ENCODE data around the gene SMG9.

Gene SMG9

DNA sequence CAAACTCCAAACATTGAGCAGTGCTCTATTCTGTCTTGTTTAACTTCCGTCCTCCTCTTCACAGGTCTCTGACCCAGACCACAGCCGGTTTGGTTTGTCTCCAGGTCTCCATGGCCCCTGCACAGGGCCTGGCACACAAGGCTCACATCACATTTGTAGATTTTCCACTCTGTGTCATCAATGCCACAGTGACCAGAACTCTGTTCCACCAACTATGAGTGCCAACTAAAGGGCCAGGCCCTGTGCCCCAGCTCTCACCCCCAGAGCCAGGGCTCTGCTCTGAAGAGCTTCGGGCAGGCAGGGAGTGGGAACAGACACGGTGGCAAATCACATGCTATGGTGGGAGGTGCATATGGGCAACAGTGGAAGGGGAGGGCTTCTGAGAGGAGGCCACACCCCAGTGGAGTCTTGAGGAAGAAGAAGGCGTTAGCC, 16.0 kb downstream of the SMG9 start:
- Histone ChIP-seq H3K27me3 (ENCODE audit: control insufficient read depth, insufficient read depth, low read length) (no peaks in the 10 kb centered on the region), H3K27ac (ENCODE audit: low read depth, low read length) (no peak overlapping the region), H3K36me3 (ENCODE audit: control insufficient read depth, insufficient read depth, low read length) (peaks cover 78% of the 10 kb centered on the region), H3K9ac (ENCODE audit: low read depth, low read length) (no peak overlapping the region), H3K4me1 (ENCODE audit: control insufficient read depth, insufficient read depth, low read length) (0 out of 2 replicates have a peak, but pooled peaks cover 4% of the 10 kb centered on the region), H3K4me3 (ENCODE audit: low read depth, low read length) (no peak overlapping the region), H3K9me3 (ENCODE audit: control insufficient read depth, insufficient read depth, low read length) (no peaks in the 10 kb centered on the region)

DNA sequence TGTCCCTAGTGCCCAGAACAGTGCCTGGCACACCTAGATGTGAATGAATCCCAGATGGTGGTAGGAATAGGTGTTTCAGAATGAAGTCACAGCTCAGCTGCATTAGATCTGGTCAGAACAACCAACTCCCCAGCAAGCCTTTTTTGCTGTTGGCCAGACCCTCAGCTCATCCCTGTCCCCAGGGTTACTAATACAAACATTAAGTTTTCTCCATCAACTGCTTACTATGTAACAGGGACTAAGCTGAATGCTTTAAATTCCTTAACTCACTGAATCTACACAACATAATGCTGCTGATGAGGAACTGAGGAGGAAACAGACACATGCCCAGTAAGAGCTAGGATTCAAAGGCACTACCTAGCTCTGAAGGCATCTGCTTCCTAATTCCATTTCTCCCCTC, 18.8 kb downstream of the SMG9 start:
- H3K9ac ChIP-seq (ENCODE audit: low read depth, low read length): no peak overlapping the region
- no peak overlapping the region for H3K27ac ChIP-seq (ENCODE audit: low read depth, low read length)
- H3K9me3 ChIP-seq (ENCODE audit: control insufficient read depth, insufficient read depth, low read length): no peaks in the 10 kb centered on the region
- H3K4me1 ChIP-seq (ENCODE audit: control insufficient read depth, insufficient read depth, low read length): 0 out of 2 replicates have a peak, but pooled peaks cover 4% of the 10 kb centered on the region
- no peak overlapping the region for H3K4me3 ChIP-seq (ENCODE audit: low read depth, low read length)
- H3K27me3 ChIP-seq (ENCODE audit: control insufficient read depth, insufficient read depth, low read length): no peaks in the 10 kb centered on the region
- H3K36me3 ChIP-seq (ENCODE audit: control insufficient read depth, insufficient read depth, low read length): peaks cover 81% of the 10 kb centered on the region

DNA sequence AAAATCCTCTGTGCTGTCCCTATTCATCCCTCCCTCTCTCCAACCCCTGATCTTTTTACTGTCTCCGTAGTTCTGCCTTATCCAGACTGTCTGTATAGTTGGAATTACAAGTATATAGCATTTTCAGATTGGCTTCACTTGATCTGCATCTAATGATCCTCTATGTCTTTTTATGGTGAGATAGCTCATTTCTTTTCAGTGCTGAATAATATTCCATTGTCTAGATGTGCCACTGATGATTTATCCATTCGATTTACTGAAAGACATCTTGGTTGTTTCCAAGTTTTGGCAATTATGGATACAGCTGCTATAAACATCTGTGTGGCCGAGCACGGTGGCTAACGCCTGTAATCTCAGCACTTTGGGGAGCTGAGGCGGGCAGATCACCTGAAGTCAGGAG, 19.7 kb downstream of the SMG9 start:
- Histone ChIP-seq H3K27ac (ENCODE audit: low read depth, low read length) (no peak overlapping the region), H3K9ac (ENCODE audit: low read depth, low read length) (no peak overlapping the region), H3K27me3 (ENCODE audit: control insufficient read depth, insufficient read depth, low read length) (no peaks in the 10 kb centered on the region), H3K4me1 (ENCODE audit: control insufficient read depth, insufficient read depth, low read length) (0 out of 2 replicates have a peak, but pooled peaks cover 4% of the 10 kb centered on the region), H3K36me3 (ENCODE audit: control insufficient read depth, insufficient read depth, low read length) (peaks cover 75% of the 10 kb centered on the region), H3K4me3 (ENCODE audit: low read depth, low read length) (no peak overlapping the region), H3K9me3 (ENCODE audit: control insufficient read depth, insufficient read depth, low read length) (no peaks in the 10 kb centered on the region)

DNA sequence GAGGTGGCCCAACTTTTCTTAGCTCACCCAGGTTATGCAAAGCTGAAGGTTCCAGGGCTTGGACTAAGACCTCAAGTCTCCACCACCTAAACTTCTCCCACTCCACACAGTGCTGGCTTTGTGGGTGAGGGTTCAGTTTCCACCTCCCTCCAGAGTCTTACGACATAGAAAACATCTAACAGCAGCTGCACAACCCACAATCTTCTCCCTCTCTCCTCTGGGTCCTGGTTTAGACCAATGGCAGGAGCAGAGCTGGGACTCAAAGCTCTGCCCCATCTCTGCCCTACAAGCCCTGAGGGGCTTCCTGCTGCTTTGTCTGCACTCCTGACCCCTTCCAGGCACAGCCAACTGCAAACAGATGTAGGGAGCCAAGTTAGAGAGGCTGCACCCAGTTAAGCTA, 22.9 kb downstream of the SMG9 start:
- H3K9me3 ChIP-seq (ENCODE audit: control insufficient read depth, insufficient read depth, low read length): no peaks in the 10 kb centered on the region
- H3K27ac ChIP-seq (ENCODE audit: low read depth, low read length): no peak overlapping the region
- H3K36me3 ChIP-seq (ENCODE audit: control insufficient read depth, insufficient read depth, low read length): peaks cover 57% of the 10 kb centered on the region
- no peak overlapping the region for H3K4me3 ChIP-seq (ENCODE audit: low read depth, low read length)
- no peak overlapping the region for H3K9ac ChIP-seq (ENCODE audit: low read depth, low read length)
- H3K4me1 ChIP-seq (ENCODE audit: control insufficient read depth, insufficient read depth, low read length): no peaks in the 10 kb centered on the region
- H3K27me3 ChIP-seq (ENCODE audit: control insufficient read depth, insufficient read depth, low read length): no peaks in the 10 kb centered on the region

DNA sequence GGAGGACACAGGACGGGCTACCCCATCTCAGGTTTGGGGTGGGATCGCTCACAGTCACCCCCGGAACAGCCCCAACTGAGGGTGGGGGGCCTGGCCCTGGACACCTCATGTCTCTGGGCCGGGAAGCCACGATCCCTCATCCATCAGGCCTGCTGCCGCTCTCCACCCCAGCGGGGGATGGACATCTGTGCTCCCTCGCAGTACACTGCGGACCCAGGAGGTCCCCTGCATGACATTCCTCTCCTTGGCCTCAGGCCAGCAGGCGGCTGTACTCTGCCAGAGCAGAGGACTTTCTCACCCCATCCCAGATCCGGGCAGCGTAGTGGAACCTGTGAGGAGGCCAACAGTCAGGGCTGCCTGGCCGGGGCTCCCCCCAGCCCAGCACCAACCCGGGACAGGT, 23.4 kb downstream of the SMG9 start:
- Histone ChIP-seq H3K9ac (ENCODE audit: low read depth, low read length) (no peak overlapping the region), H3K9me3 (ENCODE audit: control insufficient read depth, insufficient read depth, low read length) (no peaks in the 10 kb centered on the region), H3K4me3 (ENCODE audit: low read depth, low read length) (no peak overlapping the region), H3K4me1 (ENCODE audit: control insufficient read depth, insufficient read depth, low read length) (no peaks in the 10 kb centered on the region), H3K36me3 (ENCODE audit: control insufficient read depth, insufficient read depth, low read length) (peaks cover 52% of the 10 kb centered on the region), H3K27me3 (ENCODE audit: control insufficient read depth, insufficient read depth, low read length) (no peaks in the 10 kb centered on the region), H3K27ac (ENCODE audit: low read depth, low read length) (no peak overlapping the region)

DNA sequence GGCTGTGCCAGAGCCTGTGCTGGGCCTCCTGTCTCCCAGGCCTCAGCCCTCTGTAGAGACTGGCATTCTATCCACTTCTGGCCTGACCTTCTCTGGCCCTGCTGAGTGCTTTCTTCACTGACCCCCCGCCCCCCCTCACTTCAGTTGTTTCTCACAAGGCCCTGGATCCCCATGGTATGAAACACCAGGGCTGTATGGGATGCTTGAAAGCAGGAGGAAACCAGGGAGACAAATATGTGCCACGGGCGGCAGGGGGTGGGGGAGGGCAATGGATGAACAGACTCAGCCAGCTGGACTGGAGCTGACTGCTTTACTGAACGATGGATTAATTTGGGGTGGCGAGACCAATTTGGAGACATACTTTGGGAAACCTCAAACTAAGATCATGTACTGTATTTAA, 24.8 kb downstream of the SMG9 start:
- Histone ChIP-seq H3K27me3 (ENCODE audit: control insufficient read depth, insufficient read depth, low read length) (no peaks in the 10 kb centered on the region), H3K27ac (ENCODE audit: low read depth, low read length) (no peak overlapping the region), H3K36me3 (ENCODE audit: control insufficient read depth, insufficient read depth, low read length) (peaks cover 49% of the 10 kb centered on the region), H3K4me1 (ENCODE audit: control insufficient read depth, insufficient read depth, low read length) (no peaks in the 10 kb centered on the region), H3K9me3 (ENCODE audit: control insufficient read depth, insufficient read depth, low read length) (no peaks in the 10 kb centered on the region), H3K4me3 (ENCODE audit: low read depth, low read length) (no peak overlapping the region), H3K9ac (ENCODE audit: low read depth, low read length) (no peak overlapping the region)

DNA sequence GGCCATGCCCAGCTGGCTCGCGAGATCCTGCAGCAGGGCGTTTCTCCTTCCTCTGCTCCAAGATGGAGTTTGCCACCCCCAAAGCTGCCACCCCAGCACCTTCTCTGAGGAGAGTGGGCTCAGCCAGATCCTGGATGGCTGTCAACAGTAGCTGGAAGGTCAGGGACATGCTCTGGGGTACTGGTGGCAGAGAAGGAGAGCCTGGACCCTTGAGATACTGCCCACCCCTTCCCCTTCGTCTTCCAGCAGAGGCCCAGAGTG, 27.2 kb downstream of the SMG9 start:
- no peaks in the 10 kb centered on the region for H3K27me3 ChIP-seq (ENCODE audit: control insufficient read depth, insufficient read depth, low read length)
- no peak overlapping the region for H3K27ac ChIP-seq (ENCODE audit: low read depth, low read length)
- H3K9ac ChIP-seq (ENCODE audit: low read depth, low read length): no peak overlapping the region
- no peak overlapping the region for H3K4me3 ChIP-seq (ENCODE audit: low read depth, low read length)
- peaks cover 30% of the 10 kb centered on the region for H3K36me3 ChIP-seq (ENCODE audit: control insufficient read depth, insufficient read depth, low read length)
- H3K9me3 ChIP-seq (ENCODE audit: control insufficient read depth, insufficient read depth, low read length): no peaks in the 10 kb centered on the region
- H3K4me1 ChIP-seq (ENCODE audit: control insufficient read depth, insufficient read depth, low read length): no peaks in the 10 kb centered on the region

DNA sequence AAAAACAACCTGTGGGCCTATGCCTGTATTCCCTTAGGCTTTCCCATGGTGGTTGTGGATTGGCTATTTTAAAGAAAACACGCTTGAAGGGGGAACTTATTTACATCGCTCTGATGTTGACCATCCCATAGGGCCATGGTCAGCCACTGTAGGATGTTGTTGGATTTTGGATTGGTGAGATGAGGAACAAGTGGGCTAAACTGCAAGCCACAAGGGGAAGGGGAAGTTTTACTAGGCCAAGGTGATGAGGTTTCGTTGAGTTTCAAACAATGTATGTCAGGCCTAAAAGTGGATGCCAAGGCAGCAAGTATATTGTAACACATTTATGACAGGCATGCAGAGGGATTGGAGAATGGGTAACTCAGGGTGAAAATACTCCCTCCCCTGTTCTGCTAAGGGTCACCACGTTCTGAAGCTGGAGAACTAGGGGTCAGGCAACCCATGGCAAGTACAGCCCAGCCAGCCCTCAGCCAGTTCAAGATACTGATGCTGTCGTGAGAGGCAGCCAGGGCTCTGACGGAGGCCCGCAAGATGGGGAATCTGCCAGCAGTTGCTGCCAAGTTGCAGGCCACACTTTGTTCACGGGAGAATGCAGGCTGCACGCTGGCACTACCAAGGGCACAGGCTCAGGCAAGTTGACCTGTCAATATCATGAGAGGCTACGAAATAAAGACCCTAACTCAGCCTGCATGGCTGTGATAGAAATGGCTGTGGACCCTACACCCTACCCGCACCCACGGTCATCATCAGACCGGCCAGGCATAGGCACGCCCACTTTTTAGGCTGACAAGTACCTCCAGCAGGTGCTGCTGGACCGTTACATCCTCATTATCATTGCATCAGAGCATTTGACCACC, 27.8 kb downstream of the SMG9 start:
- Histone ChIP-seq H3K36me3 (ENCODE audit: control insufficient read depth, insufficient read depth, low read length) (peaks cover 24% of the 10 kb centered on the region), H3K4me1 (ENCODE audit: control insufficient read depth, insufficient read depth, low read length) (no peaks in the 10 kb centered on the region), H3K4me3 (ENCODE audit: low read depth, low read length) (no peak overlapping the region)

DNA sequence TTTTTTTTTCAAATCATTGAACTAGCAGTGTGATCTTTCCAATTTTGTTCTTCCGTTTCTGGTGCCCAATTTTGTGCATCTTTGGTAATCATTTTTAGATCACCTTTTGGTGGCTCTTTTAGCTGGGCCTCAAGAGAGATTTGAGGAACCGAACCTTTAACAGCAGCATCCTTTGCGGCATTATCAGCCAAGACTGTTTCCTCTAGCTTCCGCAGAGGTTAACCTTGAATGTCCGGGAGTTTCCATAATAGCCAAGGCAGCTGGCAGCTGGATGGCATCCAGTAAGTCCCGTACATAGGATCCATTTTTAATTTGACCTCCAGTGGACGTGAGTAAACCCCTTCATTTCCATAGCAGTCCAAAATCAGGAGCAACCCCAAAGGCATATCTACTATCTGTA, 29.3 kb downstream of the SMG9 start:
- Histone ChIP-seq H3K36me3 (ENCODE audit: control insufficient read depth, insufficient read depth, low read length) (peaks cover 11% of the 10 kb centered on the region; the same call in 1 of the 2 replicates), H3K27ac (ENCODE audit: low read depth, low read length) (no peak overlapping the region), H3K9me3 (ENCODE audit: control insufficient read depth, insufficient read depth, low read length) (no peaks in the 10 kb centered on the region), H3K9ac (ENCODE audit: low read depth, low read length) (no peak overlapping the region), H3K27me3 (ENCODE audit: control insufficient read depth, insufficient read depth, low read length) (no peaks in the 10 kb centered on the region), H3K4me1 (ENCODE audit: control insufficient read depth, insufficient read depth, low read length) (no peaks in the 10 kb centered on the region), H3K4me3 (ENCODE audit: low read depth, low read length) (no peak overlapping the region)

More for the DNA sequence above, 27.8 kb downstream of the SMG9 start:
- no peaks in the 10 kb centered on the region for H3K27me3 ChIP-seq (ENCODE audit: control insufficient read depth, insufficient read depth, low read length)
- no peak overlapping the region for H3K27ac ChIP-seq (ENCODE audit: low read depth, low read length)
- no peak overlapping the region for H3K9ac ChIP-seq (ENCODE audit: low read depth, low read length)
- H3K9me3 ChIP-seq (ENCODE audit: control insufficient read depth, insufficient read depth, low read length): no peaks in the 10 kb centered on the region

DNA sequence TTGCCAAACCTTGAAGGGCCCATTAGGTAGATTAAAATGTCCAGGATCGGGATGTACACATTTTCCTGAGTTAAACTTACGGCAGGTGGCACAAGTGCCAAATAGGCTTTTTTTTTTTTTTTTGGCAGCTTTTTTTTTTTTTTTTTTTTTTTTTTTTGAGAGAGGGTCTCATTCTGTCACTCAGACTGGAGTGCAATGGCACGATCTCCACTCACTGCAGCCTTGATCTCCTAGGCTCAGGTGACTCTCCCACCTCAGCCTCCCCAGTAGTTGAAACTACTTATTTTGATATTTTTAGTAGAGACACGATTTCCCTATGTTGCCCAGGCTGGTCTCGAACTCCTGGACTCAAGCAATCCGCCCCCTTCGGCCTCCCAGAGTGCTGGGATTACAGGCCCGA, 29.9 kb downstream of the SMG9 start:
- Histone ChIP-seq H3K9ac (ENCODE audit: low read depth, low read length) (no peak overlapping the region), H3K27ac (ENCODE audit: low read depth, low read length) (no peak overlapping the region), H3K27me3 (ENCODE audit: control insufficient read depth, insufficient read depth, low read length) (no peaks in the 10 kb centered on the region), H3K4me3 (ENCODE audit: low read depth, low read length) (no peak overlapping the region), H3K36me3 (ENCODE audit: control insufficient read depth, insufficient read depth, low read length) (peaks cover 11% of the 10 kb centered on the region; the same call in 1 of the 2 replicates), H3K4me1 (ENCODE audit: control insufficient read depth, insufficient read depth, low read length) (no peaks in the 10 kb centered on the region), H3K9me3 (ENCODE audit: control insufficient read depth, insufficient read depth, low read length) (no peaks in the 10 kb centered on the region)

DNA sequence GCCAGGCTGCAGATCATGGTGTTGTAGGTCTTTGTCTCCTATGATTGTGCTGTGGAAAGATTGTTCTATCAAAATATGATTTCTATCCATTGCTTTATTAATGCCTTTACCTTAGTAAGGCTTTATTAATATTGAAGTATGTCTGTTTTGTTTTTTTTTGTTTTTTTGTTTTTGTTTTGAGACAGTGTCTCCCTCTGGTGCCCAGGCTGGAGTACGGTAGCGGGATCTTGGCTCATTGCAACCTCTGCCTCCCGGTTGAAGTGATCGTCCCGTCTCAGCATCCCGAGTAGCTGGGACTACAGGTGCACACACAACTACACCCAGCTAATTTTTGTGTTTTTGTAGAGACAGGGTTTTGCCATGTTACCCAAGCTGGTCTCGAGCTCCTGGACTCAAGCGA, 31.2 kb downstream of the SMG9 start:
- H3K4me3 ChIP-seq (ENCODE audit: low read depth, low read length): no peak overlapping the region
- H3K9me3 ChIP-seq (ENCODE audit: control insufficient read depth, insufficient read depth, low read length): no peaks in the 10 kb centered on the region
- no peak overlapping the region for H3K9ac ChIP-seq (ENCODE audit: low read depth, low read length)
- no peak overlapping the region for H3K27ac ChIP-seq (ENCODE audit: low read depth, low read length)
- H3K4me1 ChIP-seq (ENCODE audit: control insufficient read depth, insufficient read depth, low read length): no peaks in the 10 kb centered on the region
- no peaks in the 10 kb centered on the region for H3K27me3 ChIP-seq (ENCODE audit: control insufficient read depth, insufficient read depth, low read length)
- peaks cover 2% of the 10 kb centered on the region; the same call in 1 of the 2 replicates for H3K36me3 ChIP-seq (ENCODE audit: control insufficient read depth, insufficient read depth, low read length)

Measured in HUES48 (cell line).